NOMO-1 (cell line): ENCODE data around the gene ALDH3B2.
"Not testable (repeated sequence)": the region's sequence is repeated elsewhere in the genome, so short reads cannot be mapped to it uniquely, and the experiment has no call there.

Source experiments
- DNase-seq, 2 experiments: peaks; one replicate each; lab custom pipeline; 2025; ENCODE audit not compliant: unreplicated experiment in 2 of 2; lab: John Stamatoyannopoulos, UW

The ALDH3B2 gene

GRCh38 chr11:67685641-67686332 lies 11.4 kb upstream of the ALDH3B2 start:
- DNase-seq = peak in 1 of 2 experiments; percentile 52

GRCh38 chr11:67682126-67683034 lies 8.0 kb upstream of the ALDH3B2 start:
- DNase-seq = not testable (repeated sequence)

GRCh38 chr11:67680696-67681470 lies 6.5 kb upstream of the ALDH3B2 start:
- DNase-seq = no peak

GRCh38 chr11:67675058-67675747 lies 780 bp upstream of the ALDH3B2 start:
- DNase-seq = no peak

GRCh38 chr11:67673902-67674301 lies 521 bp downstream of the ALDH3B2 start:
- DNase-seq = no peak

- DNase-seq = no peak
These were observed 1.1 kb downstream of the ALDH3B2 start for GRCh38 chr11:67673358-67673757.

- no peak for DNase-seq
These were observed 3.3 kb downstream of the ALDH3B2 start for GRCh38 chr11:67671211-67671520.

- no peak for DNase-seq
These were observed 3.9 kb downstream of the ALDH3B2 start for GRCh38 chr11:67670316-67671210.

- DNase-seq = no peak
These were observed 6.3 kb downstream of the ALDH3B2 start for GRCh38 chr11:67668192-67668551.

GRCh38 chr11:67667490-67668191 lies 6.8 kb downstream of the ALDH3B2 start:
- DNase-seq = no peak

- no peak for DNase-seq
These were observed 7.5 kb downstream of the ALDH3B2 start for GRCh38 chr11:67666676-67667489.

GRCh38 chr11:67666303-67666645 lies 8.1 kb downstream of the ALDH3B2 start:
- no peak for DNase-seq

GRCh38 chr11:67665541-67666302 lies 8.7 kb downstream of the ALDH3B2 start:
- no peak for DNase-seq

- no peak for DNase-seq
These were observed 9.5 kb downstream of the ALDH3B2 start for GRCh38 chr11:67664696-67665540.

GRCh38 chr11:67664213-67664585 lies 10.2 kb downstream of the ALDH3B2 start:
- DNase-seq = no peak

GRCh38 chr11:67663532-67664212 lies 10.8 kb downstream of the ALDH3B2 start:
- no peak for DNase-seq
